OCI-LY3 (cell line): Measurements from ENCODE around the gene TMEM247.

Source experiments
- EZH2phosphoT487 ChIP-seq: fragments of 200-600 bp; shearing (Covaris generic); IDR thresholded peaks from 2 replicates; pipeline ENCODE4 v1.6.1; 2018; ENCODE audit warnings: antibody characterized with exemption, mixed run types, low read depth
- TF ChIP-seq, protein P1 (sequence below): fragments of 200-600, 300-600 bp; sonication (generic); IDR thresholded peaks from 2 replicates; pipeline ENCODE4 v1.5.1; 2014; ENCODE audit warnings: antibody characterized with exemption, low read length, low read depth

DNA sequence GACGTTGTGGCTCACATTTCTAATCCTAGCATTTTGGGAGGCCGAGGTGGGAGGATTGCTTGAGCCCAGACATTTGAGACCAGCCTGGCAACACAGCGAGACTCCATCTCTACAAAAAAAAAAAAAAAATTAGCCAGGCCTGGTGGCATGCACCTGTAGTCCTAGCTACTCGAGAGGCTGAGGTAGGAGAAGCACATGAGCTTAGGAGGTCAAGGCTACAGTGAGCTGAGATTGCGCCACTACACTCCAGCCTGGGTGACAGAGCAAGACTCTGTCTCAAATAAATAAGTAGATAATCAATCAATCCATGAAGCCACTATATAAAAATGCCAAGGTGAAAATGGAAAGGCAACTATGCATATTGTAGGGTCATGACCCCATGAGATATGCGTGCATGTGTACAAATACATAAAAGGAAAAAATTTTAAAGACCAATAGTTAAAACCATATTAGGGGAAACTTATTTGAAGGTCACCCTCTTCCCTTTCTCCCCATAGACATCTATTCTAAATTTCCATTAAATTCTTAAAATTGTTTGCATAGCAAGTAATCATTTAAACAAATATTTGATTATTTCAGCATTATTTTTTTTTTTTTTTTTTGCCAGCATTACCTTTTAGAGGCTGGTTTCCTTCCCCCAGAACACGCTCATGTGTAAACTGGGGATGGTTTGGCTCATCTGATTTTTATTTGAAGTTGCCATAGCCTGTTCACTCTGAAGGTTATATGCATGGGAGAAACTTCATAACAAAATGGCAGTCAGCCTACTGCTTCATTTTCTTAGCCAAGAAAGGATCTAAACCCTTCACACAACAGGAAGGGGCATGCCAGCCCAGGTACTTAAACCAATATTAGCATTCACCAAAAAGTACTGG, 37.3 kb upstream of the TMEM247 start:
- TF ChIP-seq, protein P1, sequence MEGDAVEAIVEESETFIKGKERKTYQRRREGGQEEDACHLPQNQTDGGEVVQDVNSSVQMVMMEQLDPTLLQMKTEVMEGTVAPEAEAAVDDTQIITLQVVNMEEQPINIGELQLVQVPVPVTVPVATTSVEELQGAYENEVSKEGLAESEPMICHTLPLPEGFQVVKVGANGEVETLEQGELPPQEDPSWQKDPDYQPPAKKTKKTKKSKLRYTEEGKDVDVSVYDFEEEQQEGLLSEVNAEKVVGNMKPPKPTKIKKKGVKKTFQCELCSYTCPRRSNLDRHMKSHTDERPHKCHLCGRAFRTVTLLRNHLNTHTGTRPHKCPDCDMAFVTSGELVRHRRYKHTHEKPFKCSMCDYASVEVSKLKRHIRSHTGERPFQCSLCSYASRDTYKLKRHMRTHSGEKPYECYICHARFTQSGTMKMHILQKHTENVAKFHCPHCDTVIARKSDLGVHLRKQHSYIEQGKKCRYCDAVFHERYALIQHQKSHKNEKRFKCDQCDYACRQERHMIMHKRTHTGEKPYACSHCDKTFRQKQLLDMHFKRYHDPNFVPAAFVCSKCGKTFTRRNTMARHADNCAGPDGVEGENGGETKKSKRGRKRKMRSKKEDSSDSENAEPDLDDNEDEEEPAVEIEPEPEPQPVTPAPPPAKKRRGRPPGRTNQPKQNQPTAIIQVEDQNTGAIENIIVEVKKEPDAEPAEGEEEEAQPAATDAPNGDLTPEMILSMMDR: no peak
- no peak for TF ChIP-seq EZH2phosphoT487
